ENCODE measurements around the gene HIRIP3. TPM values are rescaled to one million over a fixed set of nuclear protein-coding genes. Genes with fewer than 3 reads are reported as not detected.
A peak's percentile ranks its signal among the peaks of the same experiment; 100 is the strongest.
"Not testable (repeated sequence)": the region's sequence is repeated elsewhere in the genome, so short reads cannot be mapped to it uniquely, and the experiment has no call there.

The HIRIP3 gene
- total and polyA plus RNA-seq, 2 experiments from 2014 or later = 3.2 to 11.9 TPM

- 1 to 3% methylated on average over 33 to 69 of the region's 75 CpGs for WGBS, 2 experiments (ENCODE audit: low coverage in 1 of 2, low lambda C conversion rate in 2 of 2, missing lambda C conversion rate in 2 of 2)
- DNase-seq = peak; percentile 94
- no peaks in the 10 kb centered on the region for H4K20me1 ChIP-seq (ENCODE audit: insufficient read depth)
- H3K36me3 ChIP-seq (ENCODE audit: low read depth) = no peaks in the 10 kb centered on the region
- H3K9ac ChIP-seq = peak within 1 kb of the TSS; percentile 87
- in situ Hi-C loops (cut with MboI) = no loop called here
- no peaks in the 10 kb centered on the region for H3K9me3 ChIP-seq (ENCODE audit: low read depth)
- TF ChIP-seq EZH2phosphoT487 (IDR thresholded peaks at IDR 0.05; ENCODE audit: insufficient read depth, low read depth) (no peak), EZH2 (IDR thresholded peaks at IDR 0.05; ENCODE audit: insufficient read depth, poor library complexity, severe bottlenecking) (no peak)
- H3K4me1 ChIP-seq (ENCODE audit: insufficient read depth) = peaks cover 9% of the 10 kb centered on the region; the same call in 1 of the 2 replicates
- peak within 1 kb of the TSS; percentile 78 for H3K4me3 ChIP-seq
- H3K79me2 ChIP-seq (ENCODE audit: insufficient read depth) = peaks cover 23% of the 10 kb centered on the region
- H3F3A ChIP-seq (ENCODE audit: insufficient read depth) = no peaks in the 10 kb centered on the region
- no peaks in the 10 kb centered on the region for H3K27me3 ChIP-seq (replicated peaks; ENCODE audit: insufficient read depth)
- peak within 1 kb of the TSS; percentile 95 for H3K4me2 ChIP-seq (ENCODE audit: unreplicated experiment)
- peak within 1 kb of the TSS; percentile 77 for H2AFZ ChIP-seq
- peak within 1 kb of the TSS; percentile 74 for H3K27ac ChIP-seq
- no peaks in the 10 kb centered on the region for H3K9me2 ChIP-seq (ENCODE audit: insufficient read depth)
Observed at GRCh38 chr16:29961479-29962343, 33.7 kb downstream of the HIRIP3 start, which contains the start of gene TMEM219. TMEM219 (plus strand) TSS chr16:29962079; CDS start chr16:29963144, 1,065 bp downstream.

GRCh38 chr16:29961127-29961478 is 34.3 kb downstream of the HIRIP3 start:
- 58 to 61% methylated on average over 10 of the region's 10 CpGs for WGBS, 2 experiments (ENCODE audit: low coverage in 1 of 2, low lambda C conversion rate in 2 of 2, missing lambda C conversion rate in 2 of 2)
- no peaks in the 10 kb centered on the region for H4K20me1 ChIP-seq (ENCODE audit: insufficient read depth)
- H2AFZ ChIP-seq = peak overlapping the region; percentile 77
- H3F3A ChIP-seq (ENCODE audit: insufficient read depth) = no peaks in the 10 kb centered on the region
- DNase-seq = peak; percentile 8
- peaks cover 9% of the 10 kb centered on the region; the same call in 1 of the 2 replicates for H3K4me1 ChIP-seq (ENCODE audit: insufficient read depth)
- 0 out of 2 replicates have a peak overlapping the region, but pooled peaks have one; percentile 74 for H3K27ac ChIP-seq
- no peaks in the 10 kb centered on the region for H3K9me2 ChIP-seq (ENCODE audit: insufficient read depth)
- peak overlapping the region; percentile 78 for H3K4me3 ChIP-seq
- in situ Hi-C loops (cut with MboI) = no loop called here
- peaks cover 22% of the 10 kb centered on the region for H3K79me2 ChIP-seq (ENCODE audit: insufficient read depth)
- H3K9ac ChIP-seq = peak overlapping the region; percentile 87
- H3K9me3 ChIP-seq (ENCODE audit: low read depth) = no peaks in the 10 kb centered on the region
- H3K4me2 ChIP-seq (ENCODE audit: unreplicated experiment) = peak overlapping the region; percentile 95
- H3K36me3 ChIP-seq (ENCODE audit: low read depth) = no peaks in the 10 kb centered on the region
- H3K27me3 ChIP-seq (replicated peaks; ENCODE audit: insufficient read depth) = no peaks in the 10 kb centered on the region
- no peak for TF ChIP-seq EZH2phosphoT487 (IDR thresholded peaks at IDR 0.05; ENCODE audit: insufficient read depth, low read depth)
- no peak for TF ChIP-seq EZH2 (IDR thresholded peaks at IDR 0.05; ENCODE audit: insufficient read depth, poor library complexity, severe bottlenecking)

GRCh38 chr16:29959821-29960220 is 35.6 kb downstream of the HIRIP3 start:
- H2AFZ ChIP-seq; H3K27me3 ChIP-seq (replicated peaks; ENCODE audit: insufficient read depth); in situ Hi-C loops (cut with MboI); H3F3A ChIP-seq (ENCODE audit: insufficient read depth); H3K9me3 ChIP-seq (ENCODE audit: low read depth); H3K9me2 ChIP-seq (ENCODE audit: insufficient read depth); H4K20me1 ChIP-seq (ENCODE audit: insufficient read depth); H3K9ac ChIP-seq; H3K4me2 ChIP-seq (ENCODE audit: unreplicated experiment); H3K36me3 ChIP-seq (ENCODE audit: low read depth); H3K4me1 ChIP-seq (ENCODE audit: insufficient read depth); H3K27ac ChIP-seq; DNase-seq; H3K4me3 ChIP-seq: not testable (repeated sequence)
- peaks cover 18% of the 10 kb centered on the region for H3K79me2 ChIP-seq (ENCODE audit: insufficient read depth)
- WGBS, 2 experiments (ENCODE audit: low coverage in 1 of 2, low lambda C conversion rate in 2 of 2, missing lambda C conversion rate in 2 of 2) = 73 to 82% methylated on average over 4 of the region's 4 CpGs

- H3K4me2 ChIP-seq (ENCODE audit: unreplicated experiment) = no peak overlapping the region
- H3F3A ChIP-seq (ENCODE audit: insufficient read depth) = no peaks in the 10 kb centered on the region
- DNase-seq = no peak
- 82 to 85% methylated on average over 9 of the region's 9 CpGs for WGBS, 2 experiments (ENCODE audit: low coverage in 1 of 2, low lambda C conversion rate in 2 of 2, missing lambda C conversion rate in 2 of 2)
- H3K4me3 ChIP-seq = no peak overlapping the region
- H3K79me2 ChIP-seq (ENCODE audit: insufficient read depth) = peaks cover 16% of the 10 kb centered on the region; the same call in 1 of the 2 replicates
- H3K9me2 ChIP-seq (ENCODE audit: insufficient read depth) = no peaks in the 10 kb centered on the region
- no peaks in the 10 kb centered on the region for H3K9me3 ChIP-seq (ENCODE audit: low read depth)
- no peak overlapping the region for H3K27ac ChIP-seq
- H3K4me1 ChIP-seq (ENCODE audit: insufficient read depth) = peaks cover 9% of the 10 kb centered on the region; the same call in 1 of the 2 replicates
- TF ChIP-seq EZH2phosphoT487 (IDR thresholded peaks at IDR 0.05; ENCODE audit: insufficient read depth, low read depth) = no peak
- in situ Hi-C loops (cut with MboI) = no loop called here
- H2AFZ ChIP-seq = no peak overlapping the region
- no peak overlapping the region for H3K9ac ChIP-seq
- H4K20me1 ChIP-seq (ENCODE audit: insufficient read depth) = no peaks in the 10 kb centered on the region
- H3K27me3 ChIP-seq (replicated peaks; ENCODE audit: insufficient read depth) = no peaks in the 10 kb centered on the region
- H3K36me3 ChIP-seq (ENCODE audit: low read depth) = no peaks in the 10 kb centered on the region
Observed at GRCh38 chr16:29959293-29959692, 36.1 kb downstream of the HIRIP3 start.

All from GM23248 (cell line).